ENCODE data around the gene DARS2.

DNA sequence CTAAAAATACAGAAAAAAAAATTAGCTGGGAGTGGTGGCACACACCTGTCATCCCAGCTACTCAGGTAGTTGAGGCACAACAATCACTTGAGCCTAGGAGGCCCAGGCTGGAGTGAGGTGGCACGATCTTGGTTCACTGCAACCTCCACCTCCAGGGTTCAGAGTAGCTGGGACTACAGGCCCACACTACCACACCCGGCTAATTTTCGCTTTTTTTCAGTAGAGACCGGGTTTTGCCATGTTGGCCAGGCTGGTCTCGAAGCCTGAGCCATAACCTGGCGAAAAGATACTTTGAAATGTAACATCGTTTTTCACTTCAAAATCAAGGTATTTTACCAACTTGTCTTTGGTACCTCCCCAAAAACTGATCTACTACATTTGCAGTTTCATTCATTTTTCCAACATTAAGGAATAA lies 37.3 kb downstream of the DARS2 start:
- TF ChIP-seq, protein P1, sequence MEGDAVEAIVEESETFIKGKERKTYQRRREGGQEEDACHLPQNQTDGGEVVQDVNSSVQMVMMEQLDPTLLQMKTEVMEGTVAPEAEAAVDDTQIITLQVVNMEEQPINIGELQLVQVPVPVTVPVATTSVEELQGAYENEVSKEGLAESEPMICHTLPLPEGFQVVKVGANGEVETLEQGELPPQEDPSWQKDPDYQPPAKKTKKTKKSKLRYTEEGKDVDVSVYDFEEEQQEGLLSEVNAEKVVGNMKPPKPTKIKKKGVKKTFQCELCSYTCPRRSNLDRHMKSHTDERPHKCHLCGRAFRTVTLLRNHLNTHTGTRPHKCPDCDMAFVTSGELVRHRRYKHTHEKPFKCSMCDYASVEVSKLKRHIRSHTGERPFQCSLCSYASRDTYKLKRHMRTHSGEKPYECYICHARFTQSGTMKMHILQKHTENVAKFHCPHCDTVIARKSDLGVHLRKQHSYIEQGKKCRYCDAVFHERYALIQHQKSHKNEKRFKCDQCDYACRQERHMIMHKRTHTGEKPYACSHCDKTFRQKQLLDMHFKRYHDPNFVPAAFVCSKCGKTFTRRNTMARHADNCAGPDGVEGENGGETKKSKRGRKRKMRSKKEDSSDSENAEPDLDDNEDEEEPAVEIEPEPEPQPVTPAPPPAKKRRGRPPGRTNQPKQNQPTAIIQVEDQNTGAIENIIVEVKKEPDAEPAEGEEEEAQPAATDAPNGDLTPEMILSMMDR (IDR thresholded peaks at IDR 0.05), result no peak
- TF ChIP-seq POLR2A (IDR thresholded peaks at IDR 0.05), result no peak
- TF ChIP-seq POLR2AphosphoS5 (IDR thresholded peaks at IDR 0.05), result no peak
